Lower leg skin (tissue), 3 donors: ENCODE results near the gene DCN.

Experiments used
- POLR2A ChIP-seq, 2 donors: fragments of 450-650 bp; IDR thresholded peaks; one replicate each; pipeline ENCODE4 v1.6.1; 2016 to 2017; ENCODE audit warnings: antibody characterized with exemption in 2 of 2, mild to moderate bottlenecking in 1 of 2, moderate library complexity in 1 of 2
- TF ChIP-seq, protein P1 (sequence below), 3 donors: fragments of 450-650 bp; IDR thresholded peaks; one replicate each; pipeline ENCODE4 v1.5.1; 2016; ENCODE audit warnings: antibody characterized with exemption in 3 of 3, mild to moderate bottlenecking in 3 of 3, moderate library complexity in 2 of 3

DNA sequence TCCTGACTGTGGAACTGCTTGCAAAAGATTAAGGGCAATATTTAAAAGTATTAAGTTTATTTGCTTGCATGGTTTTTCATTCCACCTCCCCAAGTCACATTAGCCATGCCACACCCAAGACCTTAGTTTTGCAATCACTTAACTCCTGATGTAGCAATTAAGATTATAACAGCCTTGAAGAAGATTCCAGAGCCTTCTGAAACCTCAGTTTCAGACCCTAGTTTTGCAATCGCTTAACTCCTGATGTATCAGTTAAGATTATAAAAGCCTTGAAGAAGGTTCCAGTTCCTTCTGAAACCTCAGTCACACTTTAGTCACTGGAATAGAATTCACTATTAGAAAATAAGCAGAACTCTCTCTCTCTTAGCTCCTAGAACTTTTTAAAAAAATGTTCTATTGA is 42.7 kb upstream of the DCN start:
- TF ChIP-seq, protein P1, sequence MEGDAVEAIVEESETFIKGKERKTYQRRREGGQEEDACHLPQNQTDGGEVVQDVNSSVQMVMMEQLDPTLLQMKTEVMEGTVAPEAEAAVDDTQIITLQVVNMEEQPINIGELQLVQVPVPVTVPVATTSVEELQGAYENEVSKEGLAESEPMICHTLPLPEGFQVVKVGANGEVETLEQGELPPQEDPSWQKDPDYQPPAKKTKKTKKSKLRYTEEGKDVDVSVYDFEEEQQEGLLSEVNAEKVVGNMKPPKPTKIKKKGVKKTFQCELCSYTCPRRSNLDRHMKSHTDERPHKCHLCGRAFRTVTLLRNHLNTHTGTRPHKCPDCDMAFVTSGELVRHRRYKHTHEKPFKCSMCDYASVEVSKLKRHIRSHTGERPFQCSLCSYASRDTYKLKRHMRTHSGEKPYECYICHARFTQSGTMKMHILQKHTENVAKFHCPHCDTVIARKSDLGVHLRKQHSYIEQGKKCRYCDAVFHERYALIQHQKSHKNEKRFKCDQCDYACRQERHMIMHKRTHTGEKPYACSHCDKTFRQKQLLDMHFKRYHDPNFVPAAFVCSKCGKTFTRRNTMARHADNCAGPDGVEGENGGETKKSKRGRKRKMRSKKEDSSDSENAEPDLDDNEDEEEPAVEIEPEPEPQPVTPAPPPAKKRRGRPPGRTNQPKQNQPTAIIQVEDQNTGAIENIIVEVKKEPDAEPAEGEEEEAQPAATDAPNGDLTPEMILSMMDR (IDR thresholded peaks at IDR 0.05) = no peak
- TF ChIP-seq POLR2A (IDR thresholded peaks at IDR 0.05) = no peak
